SU-DHL-6 (cell line): ENCODE results near the gene ERFL.

Source experiments
- CTCF ChIP-seq: fragments of 200-600 bp; sonication (generic); IDR thresholded peaks from one replicate; pipeline ENCODE4 v1.5.1; 2017; ENCODE audit warnings: antibody characterized with exemption, mild to moderate bottlenecking, low read length, moderate library complexity; ENCODE audit not compliant: insufficient read depth, poor library complexity, severe bottlenecking
- EZH2phosphoT487 ChIP-seq: fragments of 200-600 bp; sonication (generic), shearing (Covaris generic); conservative IDR thresholded peaks from 2 replicates; pipeline ENCODE4 v1.6.1; 2018; ENCODE audit warnings: mild to moderate bottlenecking, antibody characterized with exemption, low read length, moderate library complexity, mixed read lengths

GRCh38 chr19:41897820-41898219 lies 30.4 kb downstream of the ERFL start:
- TF ChIP-seq CTCF = no peak
- no peak for TF ChIP-seq EZH2phosphoT487
